HG02798 (cell line): ENCODE measurements around the gene BDKRB1.
"Not testable (repeated sequence)": the region's sequence is repeated elsewhere in the genome, so short reads cannot be mapped to it uniquely, and the experiment has no call there.

Experiments
- ATAC-seq: cut with Tn5 transposase; IDR thresholded peaks from one replicate; pipeline ENCODE4 v1.9.1; 2021; ENCODE audit warnings: mild to moderate bottlenecking; ENCODE audit not compliant: unreplicated experiment, poor library complexity

Gene BDKRB1

GRCh38 chr14:96232506-96232905 is 23.5 kb upstream of the BDKRB1 start:
- ATAC-seq = no peak

DNA sequence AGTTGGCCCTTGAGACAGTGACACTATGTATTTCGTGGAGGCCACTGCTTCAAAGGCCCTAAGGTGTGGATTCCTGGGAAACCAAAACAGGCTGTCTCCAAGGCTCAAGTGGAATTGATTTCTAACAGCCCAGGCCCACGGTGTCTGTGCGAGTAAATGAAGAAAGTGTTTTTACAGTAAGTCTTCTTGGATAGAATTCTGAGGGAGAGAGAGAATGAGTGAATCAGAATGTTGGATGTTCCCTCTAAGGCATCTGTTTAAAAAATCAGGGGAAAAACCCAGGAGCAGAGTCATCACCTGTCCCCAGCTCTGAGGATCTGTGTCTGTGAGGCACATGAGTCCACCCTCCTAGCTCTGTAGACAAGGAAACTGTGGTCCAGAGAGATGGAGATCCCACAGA is 22.3 kb upstream of the BDKRB1 start:
- ATAC-seq = no peak

- no peak for ATAC-seq
Observed at GRCh38 chr14:96235426-96235825, 20.6 kb upstream of the BDKRB1 start.

- no peak for ATAC-seq
Observed at GRCh38 chr14:96237641-96238040, 18.4 kb upstream of the BDKRB1 start.

DNA sequence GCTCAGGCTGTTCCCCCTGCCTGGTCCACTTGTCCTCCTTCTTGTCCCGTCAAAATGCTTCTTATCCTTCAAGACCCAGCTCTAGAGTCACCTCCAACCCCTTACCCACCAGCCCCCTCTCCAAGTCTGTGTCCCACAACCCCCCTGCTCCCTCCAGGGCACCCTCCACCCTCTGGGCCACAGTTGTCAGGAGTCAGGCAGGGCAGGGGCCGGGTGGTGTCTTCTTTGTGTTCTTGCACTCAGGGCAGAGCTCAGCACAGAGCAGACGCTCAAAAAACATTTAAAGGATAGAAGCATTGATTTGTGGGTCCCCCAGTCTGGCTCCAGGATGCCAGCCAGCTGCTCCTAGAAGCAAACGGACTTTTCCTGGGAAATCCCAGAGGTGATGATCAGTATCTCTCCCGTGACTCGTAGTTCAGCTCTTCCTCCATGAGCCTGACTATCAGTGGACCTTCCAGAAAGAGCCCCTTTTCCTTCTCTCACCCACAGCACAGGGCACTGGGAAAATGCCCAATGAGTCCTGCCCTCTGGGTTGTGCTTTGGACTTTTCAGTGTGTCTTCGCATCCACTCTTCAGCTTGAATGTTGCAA is 17.2 kb upstream of the BDKRB1 start:
- ATAC-seq = no peak

DNA sequence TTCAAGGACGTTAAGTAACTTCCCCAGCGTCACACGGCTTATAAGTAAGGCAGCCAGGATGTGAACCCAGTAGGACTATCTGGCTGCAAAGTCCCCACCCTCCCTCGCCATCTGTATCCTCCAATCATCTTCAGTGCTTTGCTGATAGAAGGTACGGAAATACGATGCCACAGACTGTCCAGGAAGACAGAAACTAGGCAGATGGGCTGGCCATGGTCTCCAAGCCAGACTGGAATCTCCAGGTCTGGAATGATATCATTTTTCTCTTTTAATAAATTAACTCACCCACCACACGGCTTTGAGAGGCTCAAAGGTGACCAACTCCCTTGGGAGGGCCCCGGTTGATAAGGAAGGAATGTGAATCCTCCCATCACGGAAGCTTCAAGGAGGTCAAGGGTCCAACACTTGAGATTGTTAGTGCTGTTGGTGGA is 16.3 kb upstream of the BDKRB1 start:
- no peak for ATAC-seq

DNA sequence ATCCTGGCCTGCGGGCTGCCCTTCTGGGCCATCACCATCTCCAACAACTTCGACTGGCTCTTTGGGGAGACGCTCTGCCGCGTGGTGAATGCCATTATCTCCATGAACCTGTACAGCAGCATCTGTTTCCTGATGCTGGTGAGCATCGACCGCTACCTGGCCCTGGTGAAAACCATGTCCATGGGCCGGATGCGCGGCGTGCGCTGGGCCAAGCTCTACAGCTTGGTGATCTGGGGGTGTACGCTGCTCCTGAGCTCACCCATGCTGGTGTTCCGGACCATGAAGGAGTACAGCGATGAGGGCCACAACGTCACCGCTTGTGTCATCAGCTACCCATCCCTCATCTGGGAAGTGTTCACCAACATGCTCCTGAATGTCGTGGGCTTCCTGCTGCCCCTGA is 15.4 kb upstream of the BDKRB1 start:
- ATAC-seq = no peak

DNA sequence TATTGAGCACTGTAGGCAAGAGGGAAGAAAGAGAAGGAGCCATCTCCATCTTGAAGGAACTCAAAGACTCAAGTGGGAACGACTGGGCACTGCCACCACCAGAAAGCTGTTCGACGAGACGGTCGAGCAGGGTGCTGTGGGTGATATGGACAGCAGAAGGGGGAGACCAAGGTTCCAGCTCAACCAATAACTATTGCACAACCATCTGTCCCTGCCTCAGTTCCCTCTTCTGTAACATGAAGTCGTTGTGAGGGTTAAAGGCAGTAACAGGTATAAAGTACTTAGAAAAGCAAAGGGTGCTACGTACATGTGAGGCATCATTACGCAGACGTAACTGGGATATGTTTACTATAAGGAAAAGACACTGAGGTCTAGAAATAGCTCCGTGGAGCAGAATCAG is 13.9 kb upstream of the BDKRB1 start:
- ATAC-seq = no peak

GRCh38 chr14:96243785-96244184 is 12.2 kb upstream of the BDKRB1 start:
- no peak for ATAC-seq

DNA sequence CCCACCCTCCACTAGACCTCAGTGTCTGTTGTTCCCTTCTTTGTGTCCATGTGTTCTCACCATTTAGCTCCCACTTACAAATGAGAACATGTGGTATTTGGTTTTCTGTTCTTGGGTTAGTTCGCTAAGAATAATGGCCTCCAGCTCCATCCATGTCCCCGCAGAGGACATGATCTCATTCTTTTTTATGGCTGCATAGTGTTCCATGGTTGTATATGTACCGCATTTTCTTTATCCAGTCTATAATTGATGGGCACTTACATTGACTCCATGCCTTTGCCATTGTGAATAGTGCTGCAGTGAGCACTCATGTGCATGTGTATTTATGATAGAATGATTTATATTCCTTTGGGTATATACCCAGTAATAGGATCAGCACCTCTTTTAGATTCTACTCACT is 10.9 kb upstream of the BDKRB1 start:
- ATAC-seq = not testable (repeated sequence)

- ATAC-seq = no peak
Observed at GRCh38 chr14:96245710-96246538, 10.1 kb upstream of the BDKRB1 start.

DNA sequence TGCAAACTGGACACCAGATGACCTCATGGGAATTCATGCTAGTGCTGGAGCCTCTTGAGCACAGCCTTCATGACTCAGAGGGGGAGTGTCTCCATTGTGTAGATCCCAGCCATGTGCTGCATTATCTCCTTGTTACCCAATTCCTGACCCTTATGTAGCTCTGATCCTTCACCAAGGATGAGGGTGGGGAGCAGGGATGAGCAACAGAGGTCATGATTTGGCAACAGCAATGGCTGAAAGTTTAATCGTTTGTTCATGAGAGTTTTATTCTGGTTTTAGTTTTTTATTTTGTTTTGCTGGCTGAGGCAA is 9.5 kb upstream of the BDKRB1 start:
- ATAC-seq = no peak

DNA sequence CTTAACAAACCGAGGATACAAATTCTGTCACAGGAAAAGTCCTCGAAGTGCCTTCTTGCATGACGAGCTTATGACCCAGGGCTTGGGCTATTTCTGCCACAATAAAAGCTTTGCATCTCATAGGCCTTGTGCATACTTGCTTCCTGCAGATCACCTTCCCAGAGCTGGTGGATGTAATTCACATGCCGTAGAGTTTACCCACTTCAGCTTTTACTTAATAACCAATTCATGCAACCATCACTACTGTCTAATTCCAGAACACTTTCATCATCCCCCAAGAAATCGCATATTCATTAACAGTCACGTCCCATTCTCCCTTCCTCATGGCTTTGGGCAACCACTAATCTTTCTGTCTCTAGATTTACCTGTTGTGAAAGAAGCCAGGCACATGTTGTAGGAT is 9.0 kb upstream of the BDKRB1 start:
- ATAC-seq = no peak

DNA sequence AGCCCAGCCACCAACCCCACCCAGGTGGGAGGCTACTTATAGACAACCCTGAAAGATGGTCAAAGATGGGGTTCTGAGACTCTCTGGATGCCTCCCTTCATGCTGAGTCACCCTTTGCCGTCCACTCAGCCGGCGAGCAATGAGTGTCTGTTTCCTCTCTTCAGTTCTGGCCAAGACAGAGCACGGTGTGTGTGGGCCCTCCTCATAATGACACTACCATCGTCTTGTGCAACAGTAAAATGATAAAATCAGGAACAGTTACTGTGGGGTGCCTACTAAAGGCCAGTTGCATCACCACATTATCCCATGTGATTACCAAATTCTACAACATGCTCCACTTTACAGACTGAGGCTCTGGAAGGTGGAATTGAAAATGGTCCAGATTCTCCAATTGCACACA is 7.0 kb upstream of the BDKRB1 start:
- ATAC-seq = no peak

- no peak for ATAC-seq
Observed at GRCh38 chr14:96250485-96250884, 5.5 kb upstream of the BDKRB1 start.

DNA sequence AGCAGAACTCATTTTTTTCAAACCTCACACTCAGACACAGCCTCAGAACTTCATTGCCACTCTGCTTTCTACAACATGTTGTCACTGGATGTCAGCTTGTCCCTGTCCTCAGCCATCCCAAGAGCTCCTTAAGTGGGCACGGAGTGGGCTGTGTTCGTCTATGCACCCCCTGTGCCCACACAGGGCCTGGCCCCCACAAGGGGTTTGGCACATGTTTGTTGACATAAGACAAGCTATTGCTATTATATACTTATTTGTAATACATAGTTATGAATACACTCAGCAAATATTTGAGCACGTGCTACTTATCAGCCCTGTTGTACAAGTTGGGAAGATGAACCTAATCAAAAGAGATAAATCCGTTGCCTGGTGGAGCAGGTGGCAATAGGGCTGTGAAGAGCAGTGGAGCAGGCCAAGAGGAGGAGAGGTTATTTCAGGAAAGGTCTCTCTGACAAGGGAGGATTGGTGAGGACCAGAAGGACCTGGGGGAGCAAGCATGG is 4.3 kb upstream of the BDKRB1 start:
- ATAC-seq = no peak

DNA sequence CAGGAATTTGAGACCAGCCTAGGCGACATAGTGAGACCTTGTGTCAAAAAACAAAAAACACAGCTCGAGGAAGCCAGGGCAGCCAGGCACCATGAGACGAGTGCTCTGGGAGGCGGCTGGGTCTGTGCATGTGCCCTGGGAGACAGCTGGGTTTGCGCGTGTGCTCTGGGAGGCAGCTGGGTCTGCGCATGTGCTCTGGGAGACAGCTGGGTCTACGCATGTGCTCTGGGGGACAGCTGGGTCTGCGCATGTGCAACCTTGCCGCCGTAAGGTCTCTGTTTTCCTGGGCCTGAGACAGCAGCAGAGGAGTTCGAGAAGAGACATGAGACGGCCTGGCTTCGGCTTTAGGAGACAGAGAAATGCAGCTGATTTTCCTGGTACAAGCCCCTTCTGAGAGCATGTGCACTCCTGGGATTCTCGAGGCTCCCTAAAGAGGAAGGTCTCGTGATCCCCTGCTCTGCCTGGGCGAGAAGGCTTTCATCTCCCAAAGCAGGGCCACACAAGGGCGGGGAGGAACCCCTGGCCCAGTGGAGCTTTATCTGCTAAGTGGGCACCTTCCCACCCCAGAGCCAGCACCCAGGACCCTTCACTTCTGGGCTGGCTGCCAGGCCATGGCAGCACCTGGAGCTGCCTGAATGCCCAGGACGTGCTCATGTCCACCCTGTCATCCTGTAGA is 3.5 kb upstream of the BDKRB1 start:
- ATAC-seq = no peak

DNA sequence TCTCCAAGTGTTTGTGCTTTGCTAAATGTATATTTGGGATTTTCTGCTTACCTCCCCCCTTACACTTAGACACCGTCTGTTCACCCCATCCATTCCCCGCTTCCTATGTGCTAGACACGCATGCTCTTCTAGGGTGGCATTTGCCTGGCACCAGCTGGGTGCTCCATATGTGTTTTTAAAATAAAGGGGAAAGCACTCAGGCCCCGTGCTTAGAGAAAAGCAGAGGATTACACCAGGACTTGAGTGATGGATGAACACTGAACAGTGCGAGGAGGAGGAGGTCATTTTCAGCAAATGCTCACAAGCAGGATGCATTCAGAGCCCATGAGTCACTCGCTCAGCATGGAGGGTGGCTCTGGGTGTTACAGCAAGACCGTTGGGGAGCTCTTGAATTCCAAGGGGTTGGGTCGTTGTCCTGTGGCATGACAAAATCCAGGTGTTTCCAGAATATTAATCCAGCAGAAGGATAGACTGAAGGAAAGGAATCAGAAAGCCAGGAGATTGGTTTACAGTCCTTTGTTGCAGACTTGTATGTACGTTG is 2.9 kb upstream of the BDKRB1 start:
- no peak for ATAC-seq

DNA sequence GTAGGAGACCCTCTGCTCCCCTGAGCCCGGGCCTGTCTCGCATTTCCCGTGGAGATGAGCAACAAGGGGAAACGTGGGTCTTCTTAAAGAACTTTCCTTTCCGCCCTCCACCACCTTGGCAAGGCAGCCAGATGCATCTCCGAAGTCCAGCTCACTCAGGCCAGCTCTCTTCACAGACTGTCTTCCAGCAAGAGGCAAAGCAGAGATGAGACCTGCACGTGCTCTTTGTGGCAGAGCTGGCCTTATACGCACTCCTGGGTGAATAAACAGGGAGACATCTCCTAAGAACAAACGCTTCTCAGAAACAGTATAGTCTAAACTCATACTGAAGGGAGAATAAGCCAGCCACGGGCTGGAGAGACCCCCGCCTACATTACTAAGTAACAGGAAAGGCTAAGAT is 1.3 kb upstream of the BDKRB1 start:
- ATAC-seq = no peak

DNA sequence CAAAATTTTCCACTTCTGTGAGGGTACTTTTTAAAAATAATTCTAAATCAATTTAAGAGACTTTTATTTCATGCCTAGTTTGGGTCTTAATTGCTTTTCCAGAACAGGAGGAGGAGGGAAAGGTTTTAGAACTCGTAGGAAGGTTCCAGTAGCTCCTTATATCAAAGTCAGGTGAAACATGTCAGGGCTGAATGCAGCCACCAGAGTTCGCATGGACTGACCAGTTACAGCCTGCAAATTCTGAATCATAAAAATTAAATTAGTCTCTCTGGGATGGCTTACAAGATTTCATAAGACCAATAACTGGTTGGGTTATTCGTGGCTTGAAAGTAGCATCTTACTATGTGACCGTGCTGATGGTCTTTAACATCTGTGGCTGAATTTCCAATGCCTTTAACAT is 397 bp downstream of the BDKRB1 start:
- no peak for ATAC-seq

GRCh38 chr14:96257056-96257455 is 1.0 kb downstream of the BDKRB1 start:
- no peak for ATAC-seq
